GM18507 (cell line): Measurements from ENCODE around the gene ZNF236.
A peak's percentile ranks its signal among the peaks of the same experiment; 100 is the strongest.
"Not testable (repeated sequence)": the region's sequence is repeated elsewhere in the genome, so short reads cannot be mapped to it uniquely, and the experiment has no call there.

ENCODE experiments used
- DNase-seq: peaks from one replicate; pipeline ENCODE4 v3.0.0; 2011; ENCODE audit warnings: low read depth; ENCODE audit not compliant: insufficient read length; ENCODE audit errors: extremely low spot score
- FAIRE-seq: peaks from 2 replicates; lab custom pipeline; 2011; peaks lifted over from hg19 to GRCh38; lab: Jason Lieb, UNC

Gene ZNF236

DNA sequence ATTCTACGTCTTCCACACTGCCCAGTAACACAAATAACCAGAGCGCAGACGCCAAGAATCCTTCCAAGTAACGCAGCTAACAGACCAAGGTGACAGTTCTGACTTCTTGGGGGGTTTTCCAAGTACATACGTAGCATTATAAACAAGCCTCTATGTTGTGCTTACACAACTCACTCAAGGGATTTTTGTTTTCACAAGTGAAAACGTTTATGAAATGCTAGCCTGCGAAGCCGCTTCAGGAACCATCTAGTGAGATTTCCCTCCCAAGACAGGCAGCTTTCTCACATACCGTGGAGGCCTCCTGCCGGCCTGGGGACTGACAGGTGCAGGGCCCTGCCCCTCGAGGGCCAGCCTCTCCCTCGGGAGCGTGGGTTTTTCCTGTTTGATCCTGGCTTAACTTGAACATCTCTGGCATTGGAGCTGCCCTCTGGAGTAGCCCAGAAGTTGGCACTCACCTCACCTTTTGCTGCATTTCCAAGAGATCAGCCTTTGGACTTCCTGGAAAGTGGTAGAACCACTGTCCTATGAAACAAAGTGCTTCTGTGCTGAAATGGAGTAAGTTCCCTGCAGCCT lies 159.1 kb downstream of the ZNF236 start:
- DNase-seq (peak; percentile 12), FAIRE-seq (peak; percentile 76)

DNA sequence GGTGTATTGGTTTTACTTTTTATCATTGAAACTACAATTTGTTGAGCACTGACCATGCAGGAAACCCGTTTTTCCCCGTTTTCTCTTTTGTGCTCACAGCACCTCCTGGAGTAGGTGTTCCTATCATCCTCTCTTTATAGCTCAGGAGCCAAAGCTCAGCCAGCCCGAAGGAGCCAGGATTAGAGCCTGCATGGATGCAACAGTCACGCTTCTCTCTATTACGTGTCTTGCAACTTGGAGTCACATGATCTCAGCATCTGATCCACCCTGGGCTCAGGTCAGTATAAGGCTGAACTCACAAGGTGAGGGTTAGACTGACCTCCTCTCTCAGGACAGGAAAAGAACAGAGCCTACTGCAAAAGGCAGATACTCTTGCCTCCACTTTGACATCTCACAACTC lies 159.7 kb downstream of the ZNF236 start:
- no peak for FAIRE-seq
- no peak for DNase-seq

DNA sequence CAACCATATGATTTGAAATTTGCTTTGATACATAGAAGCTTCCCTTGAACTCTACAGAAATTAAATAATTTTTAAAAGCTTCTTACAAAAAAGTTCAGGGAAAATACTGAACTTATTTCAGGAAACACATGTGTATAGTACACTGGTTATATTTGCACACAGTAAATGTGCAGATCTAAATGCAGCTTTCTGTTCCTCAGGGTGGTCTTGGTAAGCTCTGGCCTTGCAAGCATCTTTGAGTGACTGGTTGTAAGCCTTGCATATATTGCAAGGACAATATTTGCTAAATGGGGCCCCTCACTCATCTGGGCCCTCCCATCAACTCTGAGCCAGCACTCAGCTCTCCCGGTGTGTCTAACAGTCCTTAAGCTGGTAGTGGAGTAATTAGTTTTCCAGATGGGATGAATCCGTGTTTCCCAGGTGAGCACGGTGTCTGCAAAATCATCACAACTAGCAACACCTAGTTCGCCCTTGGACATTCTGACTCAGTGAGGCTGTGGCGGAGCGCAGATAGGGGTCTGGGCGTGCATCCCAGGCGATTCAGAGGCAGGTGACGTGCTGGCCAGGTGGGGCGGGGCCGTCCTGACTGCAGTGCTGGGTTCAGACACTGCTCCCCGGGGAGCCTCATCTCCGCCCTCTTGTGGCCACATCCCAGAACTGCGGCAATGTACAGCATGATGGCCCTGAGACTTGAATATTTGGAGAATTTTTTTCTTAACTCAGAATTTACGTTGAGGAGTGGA lies 160.7 kb downstream of the ZNF236 start:
- DNase-seq (peak; percentile 86), FAIRE-seq (peak; percentile 95)

DNA sequence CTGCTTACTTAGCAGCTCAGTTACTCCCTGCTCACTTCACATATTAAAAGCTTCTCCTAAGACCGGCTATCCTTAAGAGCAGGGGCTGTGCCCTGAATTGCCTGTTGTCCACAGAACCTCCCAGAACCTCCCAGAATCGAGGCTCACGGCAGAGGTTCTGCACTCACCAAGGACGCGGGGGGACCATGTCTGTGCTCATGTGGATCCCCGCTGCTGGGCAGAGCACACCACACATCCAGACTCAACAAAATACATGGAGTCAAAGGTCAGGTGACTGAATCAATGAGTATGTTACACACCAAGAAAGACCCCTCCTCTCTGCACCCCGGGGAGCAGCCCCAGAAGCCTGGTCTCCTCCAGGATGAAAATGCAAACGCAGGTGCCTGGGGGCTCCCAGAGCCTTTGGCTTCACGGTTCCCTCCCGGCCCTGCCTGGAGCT lies 161.3 kb downstream of the ZNF236 start:
- no peak for DNase-seq
- FAIRE-seq = no peak

DNA sequence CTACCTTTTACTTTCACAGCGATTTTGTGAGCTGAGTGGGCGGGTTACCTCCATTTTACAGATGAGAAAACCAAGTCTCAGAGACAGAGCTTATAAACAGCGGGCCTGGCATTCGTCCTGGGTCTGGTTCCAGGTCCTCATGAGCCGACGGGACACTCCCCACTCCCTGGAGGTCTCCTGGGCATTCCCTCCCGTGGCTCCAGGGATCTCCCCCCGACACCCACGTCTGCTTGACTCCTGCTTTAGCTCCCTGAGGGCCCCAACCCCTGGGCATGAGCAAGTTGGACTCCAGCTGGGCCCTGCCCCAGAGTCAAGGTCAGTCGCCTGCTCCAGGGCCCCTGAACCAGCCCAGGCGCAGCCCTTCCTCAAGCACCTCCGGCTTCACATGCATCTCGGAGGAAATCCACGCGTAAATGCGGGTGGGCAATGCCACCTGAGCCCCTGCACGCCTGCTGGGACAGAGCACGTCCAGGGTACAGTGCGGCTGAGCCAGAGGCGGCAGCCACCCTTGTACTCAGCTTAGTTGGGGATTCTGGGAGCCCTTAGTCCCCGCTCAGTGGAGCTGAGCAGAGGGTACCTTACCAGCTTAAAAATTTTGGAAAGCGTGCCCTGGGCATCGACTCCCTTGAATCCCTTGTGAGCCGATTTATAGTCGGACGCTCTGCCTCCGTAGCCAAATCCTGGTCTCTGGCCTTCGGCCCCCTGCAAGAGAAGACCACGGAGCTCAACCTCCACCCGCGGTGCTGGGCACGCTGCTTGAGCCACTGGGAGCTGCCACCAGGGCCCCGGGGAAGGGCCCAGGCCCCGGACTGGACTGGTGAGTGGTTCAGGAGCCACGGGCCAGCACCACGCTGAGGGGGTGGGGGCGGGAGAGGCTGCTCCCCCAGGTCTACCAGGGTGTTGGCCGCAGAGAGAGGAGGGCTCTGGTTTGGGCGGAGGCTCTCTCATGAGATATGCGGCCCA lies 162.1 kb downstream of the ZNF236 start:
- no peak for DNase-seq
- FAIRE-seq = no peak

DNA sequence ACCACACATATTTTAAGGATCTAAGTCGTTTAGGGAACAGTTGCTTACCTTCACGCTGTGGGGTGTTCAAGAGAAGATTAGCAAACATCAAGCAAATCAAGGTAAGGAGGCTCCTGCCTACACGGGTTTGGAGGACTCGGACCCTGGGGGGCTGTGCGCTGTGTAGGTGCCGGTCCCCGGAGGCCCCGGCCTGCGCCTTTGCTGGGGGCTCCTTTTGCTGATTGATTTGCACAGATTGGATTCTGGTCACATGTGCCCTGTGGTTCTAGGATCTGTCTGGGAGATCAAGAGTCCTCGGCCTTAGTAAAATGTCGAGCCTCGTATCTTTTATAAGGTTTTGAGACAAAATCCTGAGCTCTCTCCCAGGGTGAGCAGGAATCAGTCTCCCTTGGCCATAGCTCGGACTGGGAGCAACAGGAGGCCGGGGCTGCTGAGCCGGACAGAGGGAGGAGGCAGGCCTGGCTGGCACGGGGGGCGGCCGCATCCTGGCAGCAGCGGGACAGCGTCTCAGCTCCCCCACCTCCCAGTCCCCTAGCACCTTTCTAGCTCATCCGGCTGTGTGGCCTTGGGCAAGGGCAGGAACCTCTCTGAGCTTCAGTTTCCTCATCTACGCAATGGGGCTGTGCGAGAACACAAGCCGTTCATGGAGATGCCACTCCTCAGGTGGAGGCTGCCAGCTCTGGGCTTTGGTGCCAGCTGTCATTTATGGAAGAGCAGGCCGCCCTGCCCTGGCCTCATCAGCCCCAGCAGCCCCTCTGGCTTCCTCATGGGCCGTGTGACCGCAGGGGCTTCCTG lies 163.0 kb downstream of the ZNF236 start:
- FAIRE-seq (no peak), DNase-seq (no peak)

DNA sequence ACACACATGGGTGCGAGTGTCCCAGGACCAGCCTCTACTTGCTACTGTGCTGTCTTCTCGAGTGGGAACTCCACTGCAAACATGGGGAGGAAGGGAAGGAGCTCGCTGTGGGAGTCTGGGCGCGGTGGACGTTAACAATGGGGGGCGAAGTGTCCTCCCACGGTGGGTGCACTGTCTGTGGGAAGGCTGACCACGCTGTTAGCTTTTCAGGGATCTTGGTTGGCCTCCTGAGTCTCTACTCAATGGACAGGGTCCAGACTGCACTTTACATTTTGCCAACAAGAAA lies 163.5 kb downstream of the ZNF236 start:
- DNase-seq (no peak), FAIRE-seq (no peak)

DNA sequence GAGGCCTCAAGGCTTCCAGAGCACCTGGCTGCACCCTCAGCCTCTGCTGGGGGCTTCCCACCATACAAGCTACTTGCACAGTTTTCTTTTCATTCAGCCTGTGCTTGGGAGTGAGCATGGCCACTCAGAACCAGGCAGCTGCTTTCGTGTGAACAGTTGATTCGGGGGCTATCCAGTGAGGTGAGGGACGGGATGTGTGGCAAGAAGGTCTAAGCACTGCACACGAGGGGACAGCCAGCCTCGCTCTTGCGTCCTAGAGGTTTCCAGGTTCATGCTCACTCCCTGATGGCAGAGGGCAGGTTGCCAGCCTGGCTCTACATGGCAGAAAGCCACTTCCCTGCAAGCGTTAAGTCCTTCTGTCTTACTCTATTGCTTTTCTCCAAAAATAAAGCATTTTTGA lies 164.0 kb downstream of the ZNF236 start:
- DNase-seq = no peak
- no peak for FAIRE-seq

DNA sequence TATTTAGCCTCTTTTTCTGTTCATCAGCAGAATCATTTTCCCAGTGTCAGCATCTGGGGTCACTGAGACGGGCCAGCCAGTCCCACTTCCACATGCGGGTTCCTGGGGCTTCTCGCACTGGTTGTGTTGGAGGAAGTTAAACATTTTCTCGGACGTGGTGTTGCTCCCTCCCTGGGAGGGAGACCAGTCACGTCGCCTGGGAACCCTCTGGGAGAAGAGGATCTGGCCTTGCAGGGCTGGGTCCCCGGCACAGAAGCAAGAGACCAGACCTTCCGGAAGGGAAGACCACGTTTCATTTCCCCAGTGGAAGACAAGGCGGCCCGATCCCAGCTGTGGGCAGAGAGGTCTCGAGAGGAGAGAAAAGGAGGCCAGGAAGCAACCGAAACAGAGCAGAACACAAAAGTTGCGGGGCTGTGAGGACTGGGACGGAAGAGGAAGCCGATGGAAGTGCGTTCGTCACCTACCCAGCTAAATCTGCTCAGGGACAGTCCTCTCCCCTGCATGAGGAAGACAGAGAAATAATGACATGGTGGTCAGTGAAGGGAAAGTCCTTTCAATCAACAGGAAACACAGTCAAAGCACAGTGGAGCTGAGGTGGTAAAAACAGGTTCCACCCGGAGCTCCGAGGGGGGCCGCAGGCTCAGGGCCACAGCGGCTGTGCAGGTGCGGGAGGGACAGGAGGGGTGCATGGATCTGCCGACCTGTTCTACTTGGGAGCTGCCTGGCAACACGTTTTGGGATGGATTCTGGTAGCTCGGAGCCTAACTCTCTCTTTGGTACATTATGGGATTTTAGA lies 165.9 kb downstream of the ZNF236 start:
- FAIRE-seq = no peak
- DNase-seq = no peak

DNA sequence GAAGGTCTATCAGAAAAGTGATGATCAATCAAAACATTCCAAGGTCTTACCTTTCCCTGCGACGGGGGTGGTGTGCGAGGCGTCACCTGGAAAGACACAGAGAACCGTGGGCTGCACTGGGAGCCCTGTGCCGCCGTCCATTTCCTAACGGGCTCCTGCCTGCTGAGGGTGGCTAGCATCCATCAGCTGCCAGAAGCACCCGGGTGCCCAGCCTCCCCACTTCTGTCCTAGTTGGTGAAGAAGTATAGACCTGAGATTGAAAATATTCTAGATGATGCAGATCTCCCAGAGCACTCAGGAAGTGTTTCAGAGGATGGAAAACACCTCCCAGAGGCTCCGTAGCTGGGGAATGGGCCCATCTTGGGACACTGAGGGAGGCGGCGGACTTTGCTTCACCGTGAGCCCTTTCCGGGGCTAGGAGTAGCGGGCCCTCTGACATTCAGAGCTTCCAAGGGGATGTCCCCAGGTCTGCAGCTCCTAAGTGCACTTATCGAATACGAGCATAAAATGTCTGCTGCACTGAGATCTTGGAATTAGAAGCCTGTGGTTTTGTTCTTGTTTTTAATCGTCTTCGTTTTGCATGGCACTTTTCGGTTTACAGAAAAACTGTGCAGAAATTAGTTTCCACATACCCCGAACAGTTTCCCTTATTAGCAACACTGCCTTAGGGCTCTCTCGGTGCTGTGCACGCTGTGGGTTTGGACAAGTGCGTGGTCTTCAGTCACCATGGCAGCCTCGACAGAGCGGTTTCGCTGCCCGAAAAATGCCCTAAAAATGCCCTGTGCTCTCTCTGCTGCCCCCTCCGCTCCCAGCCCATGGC lies 166.7 kb downstream of the ZNF236 start:
- DNase-seq = no peak
- no peak for FAIRE-seq

DNA sequence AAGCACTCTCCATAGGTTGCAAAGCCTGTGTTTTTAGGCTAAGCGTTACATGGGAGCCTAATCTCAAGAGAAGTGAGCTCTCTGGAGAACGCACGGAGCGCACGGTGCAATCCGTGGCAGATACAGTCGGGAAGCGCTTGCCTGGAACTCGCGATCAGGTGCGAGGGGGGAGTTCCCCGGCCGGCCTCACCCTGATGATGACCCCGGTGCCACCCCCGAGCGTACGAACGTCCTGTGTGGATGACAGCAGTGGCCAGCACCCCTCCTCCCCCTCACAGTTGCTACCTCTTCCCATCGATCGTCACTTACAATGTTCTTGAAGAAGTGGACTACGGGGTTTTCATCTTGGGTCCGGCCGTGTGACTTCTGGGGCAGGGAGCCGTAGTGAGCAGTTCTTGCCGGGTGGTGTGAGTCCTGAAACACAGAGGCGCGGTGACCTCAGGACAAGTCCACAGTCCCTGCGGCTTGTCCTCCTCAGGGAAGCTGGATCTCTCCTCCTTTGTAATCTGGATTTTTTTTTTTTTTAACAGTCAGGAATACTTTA lies 167.4 kb downstream of the ZNF236 start:
- FAIRE-seq = no peak
- no peak for DNase-seq

DNA sequence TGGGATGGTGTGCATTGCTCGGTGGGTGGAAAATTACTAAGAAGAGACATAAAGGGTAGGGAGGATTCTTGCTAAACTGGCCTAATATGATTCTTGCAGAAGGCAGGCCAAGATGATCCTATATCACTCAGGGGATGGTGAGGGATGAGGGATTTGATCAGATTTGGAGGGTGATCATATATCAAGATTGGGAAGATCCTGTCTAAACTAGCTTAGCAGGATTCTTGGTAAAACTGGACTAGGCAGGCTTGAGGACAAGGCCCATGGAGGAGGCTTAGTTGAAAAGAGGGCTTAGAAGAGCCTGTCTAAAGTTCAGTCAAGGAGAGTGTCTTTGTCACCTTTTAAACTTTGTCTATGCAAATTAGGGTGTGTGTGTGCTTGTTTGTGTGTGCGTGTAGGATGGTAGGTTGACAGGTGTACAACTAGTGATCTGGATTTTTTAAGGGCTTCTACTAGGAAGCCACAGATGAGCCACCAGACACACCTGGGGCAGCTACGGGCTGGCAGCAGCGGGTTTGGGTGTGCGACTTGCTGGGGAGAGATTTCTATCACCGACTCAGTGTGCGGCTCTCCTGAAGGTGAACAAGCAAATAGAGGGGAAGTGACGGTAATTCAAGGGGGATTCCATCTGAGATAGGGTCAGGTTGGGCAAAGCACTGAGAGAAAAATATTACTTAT lies 168.1 kb downstream of the ZNF236 start:
- not testable (repeated sequence) for DNase-seq
- FAIRE-seq = peak; percentile 33

DNA sequence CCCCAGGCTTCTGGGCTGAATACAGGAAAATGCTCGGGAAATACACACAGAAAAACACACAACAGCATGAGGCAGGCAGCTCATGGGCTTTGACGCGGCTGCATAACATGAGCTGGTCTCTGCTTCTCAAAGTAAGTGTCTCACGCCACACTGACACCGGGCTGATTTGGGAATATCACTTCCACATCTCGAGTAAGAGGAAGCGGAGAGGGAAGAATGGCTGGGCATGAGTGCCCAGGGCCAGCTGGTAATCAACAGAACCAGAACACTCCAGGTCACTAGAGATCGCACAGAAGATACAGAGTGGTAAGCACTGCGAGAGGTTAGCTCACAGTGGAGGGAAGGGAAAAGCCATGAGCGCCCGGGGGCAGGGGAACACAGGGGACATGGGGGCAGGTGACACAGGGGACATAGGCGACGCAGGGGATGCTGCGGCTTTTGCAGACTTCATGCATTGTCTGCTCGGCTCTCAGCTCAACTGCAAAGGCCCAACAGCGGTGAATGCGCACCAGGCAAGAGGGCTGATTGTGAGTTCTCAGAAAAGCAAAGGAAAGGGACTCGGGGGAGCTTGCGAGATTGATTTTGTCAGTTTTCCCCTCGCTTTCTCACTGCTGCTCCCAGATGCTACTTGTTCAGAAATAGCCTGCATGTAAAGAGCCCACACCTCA lies 168.8 kb downstream of the ZNF236 start:
- DNase-seq (no peak), FAIRE-seq (no peak)

DNA sequence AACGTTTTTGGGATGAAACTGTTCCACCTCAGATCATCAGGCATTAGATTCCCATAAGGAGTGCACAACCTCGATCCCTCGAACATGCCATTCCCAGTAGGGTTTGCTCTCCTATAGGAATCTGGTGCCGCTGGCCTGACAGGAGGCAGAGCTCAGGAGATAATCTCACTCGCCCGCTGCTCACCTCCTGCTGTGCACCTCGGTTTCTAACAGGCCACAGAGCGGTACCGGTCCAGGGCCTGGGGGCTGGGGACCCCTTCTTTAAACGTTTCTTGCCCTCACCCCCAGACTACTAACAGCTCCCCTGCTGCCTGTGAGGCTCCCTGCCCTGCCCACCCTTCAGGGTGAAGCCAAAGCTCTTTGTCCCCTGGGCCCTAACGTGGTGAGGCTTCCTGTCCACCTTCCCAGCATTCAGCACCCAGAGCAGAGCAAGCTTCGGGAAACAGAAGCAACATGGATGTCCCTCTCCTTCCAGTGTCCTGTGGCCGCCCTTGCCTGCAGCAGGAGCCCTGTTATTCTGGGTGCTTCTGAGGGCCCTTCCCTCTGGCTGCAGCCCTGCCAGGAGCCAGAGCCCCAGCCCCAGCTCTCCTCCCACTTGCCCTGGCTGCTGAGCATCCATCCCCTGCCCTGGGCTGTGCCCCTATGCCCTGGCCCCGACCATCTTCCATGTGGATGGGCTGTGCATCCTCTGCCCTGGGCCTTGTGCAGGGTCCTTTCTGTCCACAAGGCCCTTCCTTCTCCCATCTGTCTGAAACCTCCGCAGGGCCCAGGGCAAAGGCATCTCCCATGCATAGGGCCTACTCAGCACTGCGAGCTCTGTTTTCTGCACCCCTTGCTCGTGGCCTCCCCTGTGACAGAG lies 170.1 kb downstream of the ZNF236 start:
- no peak for FAIRE-seq

DNA sequence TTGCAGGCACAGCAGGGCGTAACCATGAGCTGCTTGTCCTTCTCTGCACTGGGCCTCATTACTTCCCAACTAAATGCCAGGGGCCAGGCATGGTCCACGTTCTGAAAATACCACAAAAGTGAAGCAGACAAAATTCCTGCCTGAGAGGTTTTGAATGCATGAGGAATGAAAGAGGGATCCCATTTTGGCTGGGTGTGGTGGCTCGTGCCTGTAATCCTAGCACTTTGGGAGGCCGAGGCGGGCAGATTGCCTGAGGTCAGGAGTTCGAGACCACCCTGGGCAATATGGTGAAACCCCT lies 170.7 kb downstream of the ZNF236 start:
- DNase-seq (no peak), FAIRE-seq (no peak)

More for the DNA sequence above, 170.1 kb downstream of the ZNF236 start:
- DNase-seq = no peak

DNA sequence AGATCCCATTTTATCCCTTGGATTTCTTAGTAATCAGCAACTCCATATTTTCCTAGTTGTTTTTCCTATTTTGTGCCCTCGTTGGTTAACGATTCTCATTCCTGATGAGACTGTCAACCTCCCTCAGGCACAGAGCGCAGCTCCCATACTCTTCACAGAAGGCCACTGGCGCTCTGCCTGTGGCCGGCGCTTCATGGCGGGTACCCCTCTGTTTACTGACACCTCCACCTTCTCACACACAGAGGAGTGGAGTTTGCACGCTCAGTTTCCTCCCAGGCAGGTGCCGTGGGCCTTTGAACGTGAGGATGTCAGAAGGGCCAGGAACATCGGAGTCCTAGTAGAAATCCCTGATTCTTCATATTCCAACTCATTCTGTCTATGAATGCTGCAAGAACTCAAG lies 171.2 kb downstream of the ZNF236 start:
- DNase-seq (no peak), FAIRE-seq (no peak)
